NCI-H2081 treated with DMSO at 0.1 percent for 48 hours (cell line): ENCODE results near the gene GRM1.

Experiments
- DNase-seq: peaks from one replicate; lab custom pipeline; 2025; lab: John Stamatoyannopoulos, UW

Gene GRM1

DNA sequence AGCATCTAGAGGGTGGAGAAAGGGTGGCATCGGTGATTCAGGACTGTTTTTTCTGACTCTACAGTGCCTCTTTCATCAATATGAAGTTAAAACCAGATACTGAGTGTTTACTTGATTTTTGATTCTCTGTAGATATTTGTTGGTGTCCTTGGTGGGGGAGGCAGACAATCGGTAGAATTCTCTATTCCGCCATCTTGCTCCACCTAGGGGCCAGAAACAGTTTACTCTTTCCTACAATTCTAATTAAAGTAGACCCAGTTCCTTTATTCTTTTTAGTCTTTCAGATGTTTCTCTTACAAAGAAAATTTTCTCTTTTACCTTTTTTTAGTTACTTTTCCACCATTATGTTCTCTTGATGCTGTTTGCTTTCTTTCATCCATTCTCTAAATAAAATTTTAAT, 352.6 kb downstream of the GRM1 start:
- no peak for DNase-seq

DNA sequence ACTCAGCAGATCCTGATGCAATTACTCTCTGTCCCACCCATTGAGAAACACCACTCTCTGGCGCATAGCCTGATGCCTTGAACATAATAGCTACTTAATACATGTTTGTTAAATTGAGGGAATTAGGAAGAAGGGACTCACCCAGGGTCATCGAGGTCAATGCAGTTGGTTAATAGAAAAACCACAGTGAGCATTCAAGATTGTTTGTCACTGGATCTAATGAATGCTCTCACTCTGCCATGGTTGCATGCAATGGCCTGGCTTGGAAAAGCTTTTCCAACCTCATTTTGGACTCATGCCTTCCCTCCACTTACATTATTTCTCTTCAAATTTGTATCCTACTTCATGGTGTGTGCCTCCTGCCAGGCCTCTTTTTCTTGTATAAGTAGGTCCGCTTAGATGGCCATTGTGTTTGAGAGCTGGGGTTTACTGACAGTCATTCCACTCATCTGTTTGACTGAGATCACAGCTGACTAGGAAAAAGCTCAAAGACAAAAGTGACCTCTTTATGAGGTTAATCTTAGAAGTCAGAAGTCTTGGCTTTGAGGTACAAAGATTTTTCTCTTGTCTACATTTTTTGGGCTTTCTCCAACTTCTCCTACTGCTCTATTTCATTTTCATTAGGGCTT, 360.0 kb downstream of the GRM1 start:
- no peak for DNase-seq

DNA sequence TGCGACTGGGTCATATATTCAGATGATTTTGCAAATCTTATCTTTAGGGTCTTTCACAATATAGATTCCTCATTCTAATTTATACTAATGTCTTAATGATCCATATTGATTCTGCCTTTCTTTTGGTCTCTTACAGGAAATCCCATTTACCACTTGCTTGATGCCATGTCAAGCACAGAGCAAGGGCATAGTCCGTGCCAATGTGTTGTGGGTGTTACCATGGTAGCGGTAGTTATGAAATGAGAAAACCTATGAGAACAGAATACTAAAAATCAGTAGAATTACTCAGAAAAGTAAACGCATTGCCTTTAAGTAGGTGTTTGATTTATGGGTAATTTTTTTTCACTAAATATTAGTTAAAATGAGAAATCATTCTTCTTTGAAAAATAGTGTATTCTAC, 360.9 kb downstream of the GRM1 start:
- DNase-seq: no peak

DNA sequence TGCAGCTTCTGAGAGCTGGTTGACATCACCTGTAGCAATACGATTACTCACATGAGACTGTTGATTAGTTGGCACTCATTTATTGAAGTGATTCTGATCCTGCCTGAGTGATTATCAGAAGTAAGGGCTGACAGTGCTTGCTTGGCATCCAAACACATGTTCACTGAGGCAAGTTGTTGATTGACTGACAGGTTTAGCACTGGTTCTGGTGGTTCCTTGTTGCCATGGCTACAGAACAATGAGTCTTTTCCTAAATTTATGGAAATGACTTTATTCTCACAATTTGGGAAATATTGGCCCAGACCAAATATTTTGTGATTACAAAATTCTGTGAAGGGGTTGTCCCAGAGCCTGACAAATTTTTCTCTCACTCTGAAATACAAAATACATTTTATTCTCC, 368.8 kb downstream of the GRM1 start:
- no peak for DNase-seq

DNA sequence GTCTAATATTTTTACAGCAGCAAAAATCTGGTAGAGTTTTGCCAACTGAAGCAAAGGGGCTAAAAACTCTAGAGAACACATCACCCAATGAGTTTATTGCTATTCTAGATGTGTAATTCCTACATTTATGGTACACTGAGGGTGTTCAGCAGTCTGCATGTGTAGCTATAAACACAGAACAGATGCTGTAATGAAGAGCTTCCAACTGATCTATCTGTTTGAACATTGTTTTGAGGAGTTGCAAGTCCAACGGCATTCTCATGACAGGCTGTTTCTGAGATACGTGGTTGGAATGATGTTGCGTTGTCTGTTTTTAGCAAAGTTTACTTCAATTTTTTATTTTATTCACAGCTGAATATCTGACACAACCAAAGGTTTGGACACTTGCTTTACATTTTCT, 373.6 kb downstream of the GRM1 start:
- DNase-seq: no peak

DNA sequence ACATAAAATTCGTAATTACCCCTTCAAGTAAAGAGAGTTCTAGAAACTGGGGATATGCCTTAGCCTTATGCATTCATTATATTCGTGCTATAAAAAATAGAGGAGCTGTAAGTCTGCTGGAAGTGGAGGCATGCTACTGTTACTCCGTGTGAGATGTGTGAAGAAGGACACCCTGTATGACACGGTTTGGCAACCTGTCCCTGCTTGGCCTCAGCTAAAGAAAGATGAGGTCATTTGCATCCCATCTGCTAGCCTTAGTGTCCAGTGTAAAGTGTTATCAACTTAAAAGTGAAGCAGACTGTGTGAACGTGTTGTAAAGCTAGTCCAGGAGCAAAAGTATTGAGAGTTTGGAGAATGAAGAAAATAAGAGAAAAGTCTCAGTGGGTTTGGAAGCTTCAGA, 379.7 kb downstream of the GRM1 start:
- no peak for DNase-seq

DNA sequence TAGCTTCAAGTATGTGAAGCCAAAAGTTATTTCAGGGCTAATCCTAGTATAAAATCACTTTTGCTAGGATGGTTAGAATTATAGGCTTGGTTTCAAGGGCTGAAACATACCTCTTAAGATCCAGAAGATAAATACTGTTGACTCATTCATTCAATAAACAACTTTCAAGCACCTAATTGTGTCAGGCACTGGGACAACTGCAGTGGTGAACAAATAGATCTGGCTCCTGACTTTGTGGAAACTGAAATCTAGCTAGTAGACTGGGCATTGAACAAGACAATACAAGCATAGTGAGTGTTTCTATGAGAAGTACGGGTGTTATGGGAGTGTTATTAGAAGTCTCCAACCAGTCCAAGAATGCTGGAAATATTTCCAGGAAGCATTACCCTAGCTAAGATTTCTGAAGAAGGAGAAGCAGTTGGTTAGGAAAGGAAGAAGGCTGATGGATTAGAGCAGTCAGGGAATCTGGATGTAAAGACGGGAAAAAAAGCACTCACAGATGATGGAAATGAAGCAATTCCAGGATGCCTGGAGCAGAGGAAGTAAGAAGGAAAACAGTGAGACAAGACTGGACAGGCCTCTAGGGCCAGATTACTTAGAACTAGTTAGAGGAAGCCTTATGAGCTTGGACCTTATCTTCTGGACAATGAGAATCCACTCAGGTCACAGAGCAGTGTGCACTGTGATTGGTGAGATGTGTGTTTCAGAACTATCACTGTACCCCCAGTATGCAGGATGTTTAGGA, 382.2 kb downstream of the GRM1 start:
- DNase-seq: no peak

DNA sequence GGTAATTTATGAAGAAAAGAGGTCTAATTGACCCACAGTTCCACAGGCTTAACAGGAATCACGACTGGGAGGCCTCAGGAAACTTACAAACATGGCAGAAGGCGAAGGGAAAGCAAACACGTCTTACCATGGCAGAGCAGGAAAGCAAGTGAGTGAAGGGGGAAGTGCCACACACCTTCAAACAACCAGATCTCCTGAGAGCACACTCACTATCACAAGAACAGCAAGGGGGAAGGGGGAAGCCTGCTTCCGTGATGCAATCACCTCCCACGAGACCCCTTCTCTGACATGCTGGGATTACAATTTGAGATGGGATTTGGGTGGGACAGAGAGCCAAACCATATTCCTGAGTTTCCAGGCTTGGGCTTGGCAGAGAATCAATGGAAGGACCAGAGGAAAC, 390.7 kb downstream of the GRM1 start:
- DNase-seq: no peak

DNA sequence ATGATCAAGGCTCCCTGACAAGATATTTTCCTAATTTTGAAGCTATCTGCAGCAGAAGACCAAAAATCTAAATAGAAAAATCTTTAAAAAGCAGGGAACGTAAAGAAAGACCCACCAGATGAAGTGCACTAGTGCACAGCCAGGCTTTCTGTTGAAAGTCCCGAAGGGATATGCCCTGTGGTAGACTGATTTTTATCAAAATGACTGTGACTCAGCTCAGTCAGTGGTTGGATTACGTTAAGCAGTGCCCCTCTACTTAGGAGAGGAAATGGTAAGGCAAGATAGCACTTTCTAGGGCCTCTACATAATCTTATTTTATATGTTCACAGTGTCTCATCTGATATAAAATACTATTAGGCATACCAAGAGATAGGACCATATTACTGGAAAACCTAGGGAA, 391.4 kb downstream of the GRM1 start:
- DNase-seq: no peak

DNA sequence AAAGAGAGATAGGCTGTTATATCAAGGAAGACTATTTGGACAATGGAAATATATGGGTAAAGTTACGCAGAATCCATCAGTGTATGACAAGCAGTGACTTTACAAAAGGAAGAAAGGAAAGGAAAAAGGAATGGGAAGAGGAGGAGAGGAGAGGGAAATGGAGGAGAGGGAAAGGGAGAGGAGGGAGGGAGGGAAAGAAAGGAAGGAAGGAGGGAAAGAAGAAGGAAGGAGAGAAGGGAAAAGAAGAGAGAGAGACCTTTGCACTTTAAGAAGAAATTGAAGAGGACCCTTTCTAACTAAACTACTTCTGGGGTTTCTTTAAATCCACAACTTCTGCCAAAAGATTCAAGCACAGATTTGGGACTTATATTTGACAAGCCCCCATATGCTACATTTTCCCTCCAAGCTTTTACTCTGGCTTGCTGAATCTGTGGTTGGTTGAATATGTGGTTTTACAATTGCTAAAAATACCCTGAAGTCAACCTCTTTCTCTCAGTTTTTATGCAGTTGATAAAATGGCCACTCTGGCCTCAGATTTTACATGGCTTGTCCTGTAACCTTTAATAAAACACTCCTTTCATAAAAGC, 394.0 kb downstream of the GRM1 start:
- DNase-seq: no peak

DNA sequence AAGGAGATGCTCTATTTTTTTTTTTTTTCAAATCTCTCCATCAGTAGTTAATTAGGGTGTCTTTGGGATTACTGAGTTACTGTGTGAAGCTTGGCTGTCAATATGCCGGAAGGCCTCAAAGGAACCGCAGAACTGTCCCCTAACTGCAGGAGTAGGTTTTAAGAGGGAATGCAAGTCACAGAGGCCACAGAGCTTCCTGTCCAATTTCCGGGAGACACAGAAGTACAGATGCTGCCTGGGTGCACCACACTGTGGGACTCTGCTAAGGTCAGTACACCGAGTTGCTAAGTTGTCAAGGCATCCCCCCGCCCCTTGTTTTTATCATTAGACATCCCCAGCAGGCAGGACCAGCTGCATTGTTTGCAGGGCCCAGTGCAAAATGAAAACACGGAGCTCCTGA, 394.6 kb downstream of the GRM1 start:
- no peak for DNase-seq

DNA sequence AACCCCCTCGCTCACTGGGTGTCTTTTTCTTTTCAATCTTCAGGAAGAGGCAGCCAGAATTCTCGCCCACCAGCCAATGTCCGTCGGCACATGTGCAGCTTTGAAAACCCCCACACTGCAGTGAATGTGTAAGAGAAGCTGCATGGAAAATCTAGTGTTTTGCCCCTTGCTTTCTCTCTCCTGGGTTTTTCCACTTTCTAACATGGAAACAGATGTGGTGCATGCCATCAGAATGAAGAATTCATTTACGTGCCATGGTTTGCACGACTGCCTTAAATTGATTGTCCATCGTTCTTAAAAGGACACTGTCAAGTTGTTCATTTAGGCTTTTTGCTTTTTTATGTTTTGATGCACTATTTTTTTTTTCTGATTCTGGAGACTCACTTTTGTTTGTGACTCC, 397.7 kb downstream of the GRM1 start:
- no peak for DNase-seq

DNA sequence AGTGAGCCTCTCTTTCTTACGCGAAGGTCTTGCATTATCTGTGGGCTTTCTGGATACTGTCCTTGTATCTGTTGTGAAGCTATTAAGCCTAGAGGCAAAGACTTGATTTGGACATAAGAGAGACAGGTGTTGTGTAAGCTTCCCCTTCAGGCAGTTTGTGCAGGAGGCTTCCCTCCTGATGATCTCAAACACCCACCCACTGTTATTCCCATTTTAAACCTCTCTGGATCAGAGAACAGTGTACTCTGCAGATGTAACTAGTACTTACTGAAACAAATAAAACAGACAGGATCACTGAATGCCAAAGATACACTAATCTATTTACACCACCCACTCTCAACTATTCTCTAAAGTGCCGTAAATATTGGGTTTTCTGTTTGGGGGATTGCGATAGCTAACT, 401.0 kb downstream of the GRM1 start:
- no peak for DNase-seq

DNA sequence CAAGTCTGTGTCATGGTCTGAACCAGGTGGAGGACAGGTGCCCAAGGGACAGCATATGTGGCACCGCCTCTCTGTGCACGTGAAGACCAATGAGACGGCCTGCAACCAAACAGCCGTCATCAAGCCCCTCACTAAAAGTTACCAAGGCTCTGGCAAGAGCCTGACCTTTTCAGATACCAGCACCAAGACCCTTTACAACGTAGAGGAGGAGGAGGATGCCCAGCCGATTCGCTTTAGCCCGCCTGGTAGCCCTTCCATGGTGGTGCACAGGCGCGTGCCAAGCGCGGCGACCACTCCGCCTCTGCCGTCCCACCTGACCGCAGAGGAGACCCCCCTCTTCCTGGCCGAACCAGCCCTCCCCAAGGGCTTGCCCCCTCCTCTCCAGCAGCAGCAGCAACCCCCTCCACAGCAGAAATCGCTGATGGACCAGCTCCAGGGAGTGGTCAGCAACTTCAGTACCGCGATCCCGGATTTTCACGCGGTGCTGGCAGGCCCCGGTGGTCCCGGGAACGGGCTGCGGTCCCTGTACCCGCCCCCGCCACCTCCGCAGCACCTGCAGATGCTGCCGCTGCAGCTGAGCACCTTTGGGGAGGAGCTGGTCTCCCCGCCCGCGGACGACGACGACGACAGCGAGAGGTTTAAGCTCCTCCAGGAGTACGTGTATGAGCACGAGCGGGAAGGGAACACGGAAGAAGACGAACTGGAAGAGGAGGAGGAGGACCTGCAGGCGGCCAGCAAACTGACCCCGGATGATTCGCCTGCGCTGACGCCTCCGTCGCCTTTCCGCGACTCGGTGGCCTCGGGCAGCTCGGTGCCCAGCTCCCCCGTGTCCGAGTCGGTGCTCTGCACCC, 405.2 kb downstream of the GRM1 start:
- no peak for DNase-seq

DNA sequence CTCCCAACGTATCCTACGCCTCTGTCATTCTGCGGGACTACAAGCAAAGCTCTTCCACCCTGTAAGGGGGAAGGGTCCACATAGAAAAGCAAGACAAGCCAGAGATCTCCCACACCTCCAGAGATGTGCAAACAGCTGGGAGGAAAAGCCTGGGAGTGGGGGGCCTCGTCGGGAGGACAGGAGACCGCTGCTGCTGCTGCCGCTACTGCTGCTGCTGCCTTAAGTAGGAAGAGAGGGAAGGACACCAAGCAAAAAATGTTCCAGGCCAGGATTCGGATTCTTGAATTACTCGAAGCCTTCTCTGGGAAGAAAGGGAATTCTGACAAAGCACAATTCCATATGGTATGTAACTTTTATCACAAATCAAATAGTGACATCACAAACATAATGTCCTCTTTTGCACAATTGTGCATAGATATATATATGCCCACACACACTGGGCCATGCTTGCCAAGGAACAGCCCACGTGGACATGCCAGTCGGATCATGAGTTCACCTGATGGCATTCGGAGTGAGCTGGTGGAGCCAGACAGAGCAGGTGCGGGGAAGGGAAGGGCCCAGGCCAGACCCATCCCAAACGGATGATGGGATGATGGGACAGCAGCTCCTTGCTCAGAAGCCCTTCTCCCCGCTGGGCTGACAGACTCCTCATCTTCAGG, 406.0 kb downstream of the GRM1 start:
- DNase-seq: no peak

DNA sequence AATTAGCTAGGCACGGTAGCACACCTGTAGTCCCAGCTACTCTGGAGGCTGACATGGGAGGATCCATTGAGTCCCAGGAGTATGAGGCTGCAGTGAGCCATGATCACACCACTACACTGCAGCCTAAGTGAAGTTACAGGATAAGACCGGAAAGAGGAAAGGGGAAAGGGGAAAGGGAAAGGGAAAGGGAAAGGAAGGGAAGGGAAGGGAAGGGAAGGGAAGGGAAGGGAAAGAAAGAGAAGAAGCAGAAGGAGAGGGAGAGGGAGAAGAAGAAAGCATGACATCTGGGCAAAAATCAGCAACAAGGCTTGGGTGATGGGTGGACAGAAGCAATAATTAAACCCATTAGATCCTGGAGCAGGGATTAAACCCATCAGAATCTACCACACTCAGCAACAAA, 413.0 kb downstream of the GRM1 start:
- DNase-seq: no peak

DNA sequence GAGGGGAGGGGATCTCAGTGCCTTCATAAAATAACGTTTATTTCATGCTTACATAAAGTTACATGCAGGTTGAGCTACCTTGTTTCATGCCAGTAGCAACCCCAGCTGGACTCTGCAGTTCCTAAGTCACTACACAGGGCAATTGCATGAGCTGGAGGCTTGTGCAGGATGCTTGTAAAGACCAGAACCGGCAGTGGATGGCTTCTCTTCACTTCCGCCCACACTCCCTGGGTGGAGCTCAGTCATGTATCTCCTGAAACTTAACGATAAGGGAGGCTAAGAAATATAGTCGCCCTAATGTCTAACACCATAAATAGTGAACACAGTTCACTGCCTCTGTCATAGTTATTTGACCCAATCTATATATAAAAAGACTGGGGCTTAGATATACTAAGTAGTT, 415.3 kb downstream of the GRM1 start:
- no peak for DNase-seq

DNA sequence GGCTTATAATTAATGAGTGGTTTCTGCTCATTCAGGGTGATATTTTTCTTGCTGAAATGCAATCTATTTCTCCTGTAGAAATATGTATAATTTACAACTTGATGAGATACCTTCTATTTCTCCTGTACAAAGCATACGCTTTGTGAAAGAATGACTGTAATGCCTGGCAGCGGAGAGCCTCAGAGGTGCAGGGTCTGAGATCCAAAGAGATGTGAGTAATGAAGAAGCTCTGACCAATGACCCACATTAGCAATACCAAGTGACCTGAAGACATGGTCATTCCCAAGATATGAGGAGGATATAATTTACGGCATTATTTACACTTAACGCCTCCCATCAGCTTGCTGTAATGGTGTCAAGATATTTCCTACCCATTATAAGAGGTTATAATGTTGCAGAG, 416.4 kb downstream of the GRM1 start:
- DNase-seq: no peak

DNA sequence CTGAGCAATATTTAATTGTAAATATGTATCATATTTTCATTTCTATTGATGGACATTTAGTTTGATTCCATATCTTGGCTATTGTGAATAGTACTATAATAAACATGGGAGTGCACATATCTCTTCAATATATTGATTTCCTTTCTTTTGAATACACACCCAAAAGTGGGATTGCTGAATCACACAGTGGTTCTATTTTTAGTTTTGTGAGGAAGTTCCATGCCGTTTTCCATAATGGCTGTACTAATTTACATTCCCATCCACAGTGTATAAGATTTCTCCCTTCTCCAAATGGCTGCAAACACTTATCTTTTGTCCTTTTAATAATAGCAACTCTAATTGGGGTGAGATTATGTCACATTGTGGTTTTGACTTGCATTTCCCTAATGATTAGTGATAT, 428.0 kb downstream of the GRM1 start:
- DNase-seq: no peak

DNA sequence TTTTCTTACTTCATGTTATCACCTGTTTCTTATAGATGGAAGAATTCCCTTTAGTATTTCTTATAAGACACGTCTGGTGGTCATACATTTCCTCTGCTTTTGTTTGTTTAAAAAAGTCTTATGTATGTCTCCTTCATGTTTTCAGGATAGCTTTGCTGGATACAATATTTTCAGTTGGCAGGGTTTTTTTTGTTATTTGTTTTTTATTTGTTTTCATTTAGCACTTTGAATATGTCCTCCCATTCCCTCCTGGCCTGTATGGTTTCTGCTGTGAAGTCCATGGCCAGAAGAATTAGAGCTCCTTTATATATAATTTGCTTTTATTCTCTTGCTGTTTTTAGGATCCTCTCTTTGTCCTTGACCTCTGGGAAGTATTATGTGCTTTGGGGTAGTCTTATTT, 432.1 kb downstream of the GRM1 start:
- DNase-seq: no peak

DNA sequence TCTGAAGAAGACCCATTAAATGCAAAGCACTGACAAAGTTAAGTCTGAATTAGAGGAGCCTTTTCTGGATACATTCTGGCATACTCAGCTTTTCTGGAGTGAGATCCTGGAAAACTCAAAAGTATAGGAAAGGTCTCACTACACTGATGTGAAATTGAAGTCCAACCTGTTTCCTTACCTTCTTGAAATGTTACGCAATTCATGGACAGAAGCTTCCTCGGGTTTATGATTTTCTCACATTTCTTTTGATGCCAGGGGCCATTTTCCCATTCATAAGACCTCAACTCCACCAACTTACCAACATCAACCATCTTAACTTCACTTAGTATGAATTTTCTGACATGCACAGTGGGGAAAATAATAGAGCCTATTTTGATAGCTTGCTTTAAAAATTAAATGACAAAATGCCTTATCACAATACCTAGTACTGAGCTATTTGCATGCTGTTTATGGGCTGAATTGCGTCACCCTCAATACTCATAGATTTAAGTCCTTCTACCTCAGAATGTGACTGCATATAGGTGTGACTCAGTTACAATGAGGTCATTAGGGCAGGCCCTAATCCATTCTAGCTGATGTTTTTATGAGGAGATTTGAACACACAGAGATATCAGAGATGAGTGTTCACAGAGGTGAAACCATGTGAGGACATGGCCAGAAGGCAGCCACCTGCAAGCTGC, 441.4 kb downstream of the GRM1 start:
- DNase-seq: no peak

DNA sequence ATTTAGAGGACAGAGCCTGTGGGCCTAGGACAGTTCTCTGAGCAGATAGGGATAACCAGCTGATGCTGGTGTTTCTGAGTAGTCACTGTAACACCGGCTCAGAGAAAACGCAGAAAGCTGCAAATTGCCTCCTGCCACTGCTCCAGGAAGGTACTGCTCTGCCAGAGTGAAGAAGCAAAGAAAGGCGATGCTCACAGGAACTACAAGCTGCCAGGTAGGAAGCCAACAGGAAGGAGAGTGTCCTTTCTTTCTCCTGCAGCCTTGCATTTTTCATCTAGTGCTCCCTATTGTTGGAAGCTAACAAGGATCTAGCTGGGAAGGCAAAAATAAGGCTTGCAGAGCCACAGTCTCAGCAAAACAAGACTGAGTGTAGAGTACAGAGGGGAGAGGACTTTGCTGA, 444.1 kb downstream of the GRM1 start:
- DNase-seq: no peak
